NCI-H1417 treated with DMSO at 0.1 percent for 48 hours (cell line): Measurements from ENCODE around the gene B4GAT1.

Experiments used
- DNase-seq: peaks from one replicate; lab custom pipeline; 2025; lab: John Stamatoyannopoulos, UW

The B4GAT1 gene

GRCh38 chr11:66309475-66309874 lies 38.0 kb downstream of the B4GAT1 start:
- no peak for DNase-seq

DNA sequence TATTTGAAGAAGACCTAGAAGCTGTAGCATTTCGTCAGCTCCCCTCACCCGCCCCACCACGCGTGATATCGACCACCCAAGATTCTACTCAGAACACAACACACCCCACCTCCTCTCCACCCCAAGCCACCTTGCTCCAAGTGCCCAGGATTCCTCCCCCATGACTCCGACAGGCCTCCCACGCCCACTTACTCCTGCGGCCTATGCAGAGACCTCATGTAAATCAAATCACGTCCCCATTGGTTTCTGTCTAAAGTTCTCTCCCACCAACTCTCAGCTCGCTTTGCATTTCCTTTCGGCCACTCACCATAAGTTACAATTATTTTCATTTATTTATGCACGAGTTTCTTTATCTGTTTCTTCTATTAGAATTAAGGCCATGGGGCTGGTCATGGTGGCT lies 44.8 kb downstream of the B4GAT1 start:
- DNase-seq, result no peak

- no peak for DNase-seq
Observed at GRCh38 chr11:66299186-66299585, 48.2 kb downstream of the B4GAT1 start.

GRCh38 chr11:66297610-66298009 lies 49.8 kb downstream of the B4GAT1 start:
- no peak for DNase-seq
